ENCODE measurements around the gene RAC2.

Gene RAC2

GRCh38 chr22:37244114-37244921 is at the start of gene RAC2:
RAC2 (minus strand) TSS chr22:37244269; CDS start chr22:37244148, 121 bp downstream.
- no peak for DNase-seq

- DNase-seq: no peak
Observed at GRCh38 chr22:37293172-37293571, 49.1 kb upstream of the RAC2 start.

- DNase-seq: no peak
Observed at GRCh38 chr22:37292641-37293040, 48.6 kb upstream of the RAC2 start.

DNA sequence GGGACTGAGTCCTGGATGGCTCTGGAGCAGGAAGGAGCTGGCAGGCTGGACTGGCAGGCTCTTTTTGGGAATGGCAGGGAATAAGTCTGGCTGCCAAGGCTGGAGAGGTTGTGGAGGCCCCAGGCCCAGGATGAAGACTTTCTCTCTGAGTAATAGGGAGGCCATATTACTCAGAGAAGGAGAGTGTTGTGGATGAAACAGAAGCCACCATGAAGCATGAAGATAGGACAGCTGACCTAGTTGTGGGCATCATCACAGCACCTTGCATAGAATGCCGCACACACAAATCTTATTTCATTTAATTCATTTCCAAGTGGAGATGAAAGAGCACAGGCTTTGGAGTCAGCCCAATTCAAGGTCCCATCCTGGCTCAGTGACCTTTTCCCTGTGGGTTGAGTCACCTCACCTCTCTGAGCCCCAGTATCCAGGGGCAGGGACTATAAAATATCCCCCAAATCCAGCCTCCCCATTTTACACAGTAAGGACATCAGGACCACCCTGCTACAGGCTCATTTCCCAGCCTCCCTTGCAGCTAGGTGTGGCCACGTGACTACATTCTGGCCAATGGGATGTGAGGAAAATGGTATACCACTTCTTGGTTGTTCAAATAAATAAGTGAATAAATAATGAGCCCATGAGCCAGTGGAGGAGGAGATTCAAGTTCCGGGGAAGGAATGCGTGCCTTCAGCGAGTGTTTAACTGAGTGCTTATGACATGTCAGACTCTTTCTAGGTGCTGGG is 47.7 kb upstream of the RAC2 start:
- DNase-seq: no peak

- no peak for DNase-seq
Observed at GRCh38 chr22:37290737-37291136, 46.7 kb upstream of the RAC2 start.

DNA sequence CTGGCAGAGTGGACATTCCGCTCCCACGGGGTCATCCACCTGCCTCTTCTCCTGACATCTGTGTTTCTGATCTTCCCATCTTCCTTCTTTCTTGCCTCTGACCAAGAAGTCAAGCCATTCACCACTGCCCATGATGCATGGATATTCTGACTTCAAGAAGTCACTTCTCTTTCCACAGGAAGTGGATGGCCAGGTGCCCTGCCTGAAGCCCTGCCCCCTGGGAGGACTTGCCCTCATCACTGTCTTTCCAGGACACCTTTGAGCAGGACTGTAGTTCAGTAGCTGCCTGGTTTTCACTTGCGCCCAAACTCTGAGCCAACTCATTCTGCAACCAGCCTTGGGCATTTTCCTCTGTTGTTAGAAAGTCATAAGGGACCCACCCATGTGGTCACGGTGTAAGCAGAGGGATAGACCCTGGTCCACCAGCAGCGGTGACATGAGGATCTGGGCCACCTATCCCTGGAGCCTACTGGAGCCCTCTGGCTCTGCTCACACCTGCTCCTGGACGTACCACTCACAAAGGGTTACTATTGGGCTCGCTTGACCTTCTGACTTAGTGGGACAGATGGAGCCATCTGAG is 45.2 kb upstream of the RAC2 start:
- DNase-seq: no peak

DNA sequence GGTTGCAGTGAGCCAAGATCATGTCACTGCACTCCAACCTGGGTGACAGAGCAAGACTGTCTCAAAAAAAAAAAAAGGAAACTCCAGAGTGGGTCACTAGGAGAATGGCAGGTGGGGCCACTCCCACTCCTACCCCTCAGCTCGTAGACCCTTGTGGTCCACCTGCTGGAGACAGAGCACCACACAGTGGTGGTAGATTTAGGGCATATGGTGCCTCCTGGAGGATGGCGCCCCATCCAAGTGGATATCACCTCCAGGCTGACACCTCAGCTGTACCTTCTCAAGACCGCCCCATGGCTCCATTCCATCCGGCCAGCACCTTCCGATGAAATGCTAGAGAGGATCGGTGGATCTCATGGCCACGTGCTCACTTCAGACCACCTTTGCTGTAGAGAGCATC is 44.5 kb upstream of the RAC2 start:
- DNase-seq: no peak

DNA sequence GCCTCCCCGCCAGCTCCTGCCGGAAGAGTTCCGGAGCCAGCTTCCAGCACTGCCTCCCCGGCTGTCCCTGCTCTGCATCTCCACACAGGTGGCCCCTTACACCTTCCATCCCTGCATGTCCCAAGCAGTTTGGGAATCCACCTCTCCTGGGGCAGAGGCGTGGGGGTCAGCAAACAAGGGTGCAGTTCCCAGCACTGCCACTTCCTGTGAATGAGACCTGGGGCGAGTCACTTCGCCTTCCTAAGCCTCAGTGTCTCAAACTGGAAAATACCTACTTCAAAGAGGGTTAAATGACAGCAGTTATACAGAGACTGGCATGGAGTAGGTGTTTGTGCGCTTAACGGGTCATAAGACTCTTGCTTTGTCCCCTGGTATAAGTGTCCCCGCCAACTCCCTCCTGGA is 43.5 kb upstream of the RAC2 start:
- DNase-seq: no peak

GRCh38 chr22:37285937-37286336 is 41.9 kb upstream of the RAC2 start:
- DNase-seq: no peak

GRCh38 chr22:37284805-37285355 is 40.8 kb upstream of the RAC2 start:
- no peak for DNase-seq

DNA sequence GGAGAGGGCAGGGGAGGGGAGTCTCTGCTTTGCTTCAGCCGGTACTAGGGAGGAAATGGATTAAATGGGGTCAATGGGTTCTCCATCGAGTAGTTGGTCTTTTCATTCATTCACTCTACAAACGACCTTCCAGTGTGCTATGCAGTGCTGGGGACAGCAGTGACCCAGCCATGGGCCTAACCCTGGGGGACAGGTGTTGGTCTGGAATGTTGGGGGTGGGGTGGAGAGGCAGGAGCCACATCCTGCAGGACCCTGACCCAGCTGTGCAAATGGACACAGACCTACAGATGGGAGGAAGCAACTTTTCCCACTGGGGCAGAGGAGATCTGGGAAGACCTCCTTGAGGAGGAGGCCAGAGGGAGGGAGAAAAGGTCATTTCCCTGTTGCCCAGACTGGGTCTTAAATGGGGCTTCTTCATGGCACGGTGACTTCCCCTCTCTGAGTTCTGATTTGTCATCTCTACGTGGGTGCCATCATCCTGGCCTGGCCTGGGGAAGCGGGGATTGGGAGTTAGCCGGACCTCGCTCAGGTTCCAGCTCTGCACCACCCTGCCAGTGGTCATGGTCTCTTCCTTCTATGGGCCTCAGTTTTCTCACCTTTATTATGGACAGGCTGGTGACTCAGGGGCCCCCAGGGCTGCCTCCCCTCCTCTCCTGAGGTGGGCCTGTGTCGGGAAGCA is 40.2 kb upstream of the RAC2 start:
- no peak for DNase-seq

GRCh38 chr22:37283393-37283937 is 39.4 kb upstream of the RAC2 start:
- DNase-seq: no peak

DNA sequence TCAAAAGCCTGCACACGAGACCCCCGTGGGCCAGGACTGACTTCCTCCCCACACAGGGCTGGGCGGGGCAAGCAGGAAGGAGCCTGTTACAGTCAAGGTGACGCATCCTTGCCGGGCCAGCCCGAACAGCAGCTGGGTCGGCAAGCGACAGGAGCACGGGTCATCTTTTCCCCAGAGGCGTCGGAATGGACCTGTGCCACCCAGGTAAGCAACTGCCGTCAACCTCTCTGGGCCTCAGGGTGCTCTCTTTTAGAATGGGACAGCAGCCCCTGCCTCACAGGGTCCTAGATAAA is 38.3 kb upstream of the RAC2 start, which contains the start of gene CYTH4:
Gene CYTH4 (plus strand): TSS at position 124 of the 293 bp plus-strand sequence. CDS start 62 bp downstream, at position 186.
- DNase-seq: no peak

- no peak for DNase-seq
Observed at GRCh38 chr22:37281646-37282384, 37.7 kb upstream of the RAC2 start.

- DNase-seq: no peak
Observed at GRCh38 chr22:37281195-37281594, 37.1 kb upstream of the RAC2 start.

GRCh38 chr22:37280718-37281117 is 36.6 kb upstream of the RAC2 start:
- DNase-seq: no peak

DNA sequence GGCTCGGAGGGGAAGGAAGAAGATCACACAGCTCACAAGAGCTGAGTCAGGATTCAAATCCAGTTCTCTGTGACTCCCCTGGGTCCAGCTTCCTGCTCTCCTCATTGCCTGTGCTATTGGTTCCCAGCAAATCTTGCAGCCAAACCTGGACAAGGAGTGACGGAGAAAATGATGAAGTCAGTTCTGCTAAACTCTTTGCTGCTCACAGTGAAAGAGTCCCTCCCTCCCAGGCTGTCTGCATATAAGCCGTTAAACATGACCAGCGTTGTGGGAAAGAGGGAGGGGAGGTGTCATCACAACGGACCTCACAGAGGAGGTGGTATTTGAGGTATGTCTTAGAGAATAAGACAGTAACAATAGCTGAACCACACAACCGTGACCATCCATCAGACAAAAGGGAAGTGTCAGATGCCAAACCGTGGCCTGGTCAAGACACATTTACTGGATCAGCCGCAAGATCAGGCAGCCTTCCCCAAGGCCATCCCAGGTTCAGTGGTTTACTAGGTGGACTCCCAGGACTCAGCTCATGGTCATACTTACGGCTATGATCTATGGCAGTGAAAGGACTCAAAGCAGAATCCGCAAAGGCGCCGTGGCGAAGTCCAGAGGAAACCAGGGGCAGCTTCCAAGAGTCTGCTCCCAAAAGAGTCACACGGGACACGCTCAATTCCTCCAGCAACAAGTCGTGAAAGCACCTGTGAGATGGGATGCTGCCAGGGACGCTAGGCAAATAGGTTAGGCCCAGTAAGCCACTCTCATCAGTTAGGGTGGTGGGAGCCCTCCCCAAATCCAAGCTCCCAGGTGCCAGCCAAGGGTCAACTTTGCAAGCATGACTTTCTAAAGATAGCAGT is 35.5 kb upstream of the RAC2 start:
- DNase-seq: no peak

DNA sequence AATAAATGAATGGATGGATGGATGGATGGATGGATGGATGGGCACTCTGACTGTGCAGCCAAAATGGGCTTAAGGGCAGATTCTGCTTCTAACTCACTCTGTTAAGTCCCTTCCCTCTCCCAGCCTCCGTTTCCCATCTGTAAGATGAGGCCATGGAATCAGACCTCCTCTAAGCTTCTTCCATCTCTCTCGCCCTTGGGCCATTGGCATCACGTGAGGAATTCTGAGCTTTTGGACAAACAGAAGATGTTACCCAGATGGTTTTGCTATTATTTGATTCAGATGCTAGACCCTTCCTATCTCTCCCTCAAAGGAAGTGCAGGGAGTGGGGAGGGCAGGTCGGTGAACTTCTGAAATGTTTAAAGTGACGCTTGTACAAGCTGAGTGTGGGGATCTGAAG is 34.2 kb upstream of the RAC2 start:
- no peak for DNase-seq

- DNase-seq: no peak
Observed at GRCh38 chr22:37277384-37277783, 33.3 kb upstream of the RAC2 start.

- no peak for DNase-seq
Observed at GRCh38 chr22:37276776-37277175, 32.7 kb upstream of the RAC2 start.

GRCh38 chr22:37275622-37276021 is 31.6 kb upstream of the RAC2 start:
- no peak for DNase-seq

Measured in NCI-H1092 treated with DMSO at 0.1 percent for 48 hours (cell line).